ENCODE measurements around the gene EPHA8.

GRCh38 chr1:22526677-22527076 lies 36.6 kb upstream of the EPHA8 start:
- TF ChIP-seq CTCF (IDR thresholded peaks at IDR 0.05) (no peak), POLR2A (IDR thresholded peaks at IDR 0.05) (no peak)

Data from vagina (tissue), 2 donors.